Smooth muscle cell of the brain vasculature (primary cell): ENCODE data around the gene CPLX4.

Experiments
- DNase-seq: peaks from one replicate; pipeline ENCODE4 v3.0.0-alpha.2; 2012; ENCODE audit warnings: low read depth, low spot score

CPLX4 gene

GRCh38 chr18:59306640-59307039 lies 11.8 kb downstream of the CPLX4 start:
- DNase-seq = no peak

DNA sequence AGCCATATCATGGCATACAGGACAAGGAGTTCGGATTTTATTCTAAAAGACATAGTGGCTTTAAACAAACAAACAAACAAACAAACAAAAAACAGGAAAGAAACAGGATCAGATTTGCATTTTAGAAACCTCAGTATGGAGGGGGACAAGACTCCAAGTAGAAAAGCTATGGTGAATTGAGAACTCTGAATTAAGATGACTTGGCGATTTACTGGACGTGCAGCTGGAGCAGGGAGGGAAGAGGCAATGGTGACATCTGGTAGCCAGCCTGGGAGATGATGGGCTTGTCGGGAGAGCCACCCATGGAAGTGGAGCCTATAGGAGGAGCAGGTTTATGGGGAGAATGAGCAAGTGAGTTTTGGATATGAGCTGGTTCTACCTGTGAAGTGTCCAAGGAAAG lies 13.2 kb downstream of the CPLX4 start:
- DNase-seq = no peak

- DNase-seq = no peak
Measured at GRCh38 chr18:59303656-59304195, 14.7 kb downstream of the CPLX4 start.

- DNase-seq = no peak
Measured at GRCh38 chr18:59303006-59303405, 15.4 kb downstream of the CPLX4 start.

DNA sequence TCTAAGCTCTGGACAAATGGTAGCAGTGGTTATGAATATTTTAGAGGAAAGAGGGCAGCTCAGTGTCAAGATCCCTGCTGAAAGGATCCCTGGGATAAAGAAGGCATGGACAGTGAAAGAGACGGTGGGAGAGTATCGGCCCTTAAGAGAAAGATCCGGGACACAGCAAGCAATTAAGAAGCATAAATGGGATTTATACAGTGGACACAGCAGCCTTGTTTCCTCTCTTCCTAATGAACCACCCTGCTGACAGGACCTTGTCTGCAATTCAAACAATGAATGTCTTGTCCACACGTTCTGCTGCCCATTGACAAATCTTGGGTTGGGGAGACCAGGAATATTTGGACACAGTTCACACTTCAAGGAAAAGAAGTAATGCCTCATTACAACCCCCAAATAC lies 16.5 kb downstream of the CPLX4 start:
- no peak for DNase-seq

- DNase-seq = no peak
Measured at GRCh38 chr18:59300676-59301285, 17.7 kb downstream of the CPLX4 start.

- DNase-seq = no peak
Measured at GRCh38 chr18:59298871-59299270, 19.6 kb downstream of the CPLX4 start.

GRCh38 chr18:59293317-59293716 lies 25.1 kb downstream of the CPLX4 start:
- DNase-seq = no peak

DNA sequence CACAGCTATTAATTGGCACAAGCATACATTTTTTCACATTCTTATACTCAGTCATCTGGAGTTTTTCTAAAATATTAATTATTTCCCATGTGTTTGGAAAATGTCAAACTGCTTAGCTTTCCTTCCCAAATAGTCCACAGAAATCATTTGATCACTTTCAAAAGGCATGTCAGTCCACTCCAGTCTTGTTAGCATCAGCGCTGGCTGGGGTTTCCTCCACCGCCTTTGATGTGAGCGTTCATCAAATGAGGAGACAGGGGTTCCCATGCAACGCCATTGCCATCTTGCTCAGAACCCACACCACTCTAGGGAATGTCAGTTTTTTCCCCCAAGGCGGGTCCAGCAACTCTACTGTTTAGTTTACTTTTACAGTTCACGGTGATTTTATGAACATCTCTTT lies 32.1 kb downstream of the CPLX4 start:
- no peak for DNase-seq

- no peak for DNase-seq
Measured at GRCh38 chr18:59282341-59282740, 36.1 kb downstream of the CPLX4 start.

- DNase-seq = no peak
Measured at GRCh38 chr18:59279722-59280121, 38.7 kb downstream of the CPLX4 start.

GRCh38 chr18:59279193-59279592 lies 39.3 kb downstream of the CPLX4 start:
- DNase-seq = no peak

- DNase-seq = no peak
Measured at GRCh38 chr18:59278793-59279192, 39.7 kb downstream of the CPLX4 start.

GRCh38 chr18:59276047-59276446 lies 42.4 kb downstream of the CPLX4 start:
- DNase-seq = no peak

- no peak for DNase-seq
Measured at GRCh38 chr18:59275406-59275949, 43.0 kb downstream of the CPLX4 start.

GRCh38 chr18:59274533-59274928 lies 43.9 kb downstream of the CPLX4 start:
- DNase-seq = no peak

DNA sequence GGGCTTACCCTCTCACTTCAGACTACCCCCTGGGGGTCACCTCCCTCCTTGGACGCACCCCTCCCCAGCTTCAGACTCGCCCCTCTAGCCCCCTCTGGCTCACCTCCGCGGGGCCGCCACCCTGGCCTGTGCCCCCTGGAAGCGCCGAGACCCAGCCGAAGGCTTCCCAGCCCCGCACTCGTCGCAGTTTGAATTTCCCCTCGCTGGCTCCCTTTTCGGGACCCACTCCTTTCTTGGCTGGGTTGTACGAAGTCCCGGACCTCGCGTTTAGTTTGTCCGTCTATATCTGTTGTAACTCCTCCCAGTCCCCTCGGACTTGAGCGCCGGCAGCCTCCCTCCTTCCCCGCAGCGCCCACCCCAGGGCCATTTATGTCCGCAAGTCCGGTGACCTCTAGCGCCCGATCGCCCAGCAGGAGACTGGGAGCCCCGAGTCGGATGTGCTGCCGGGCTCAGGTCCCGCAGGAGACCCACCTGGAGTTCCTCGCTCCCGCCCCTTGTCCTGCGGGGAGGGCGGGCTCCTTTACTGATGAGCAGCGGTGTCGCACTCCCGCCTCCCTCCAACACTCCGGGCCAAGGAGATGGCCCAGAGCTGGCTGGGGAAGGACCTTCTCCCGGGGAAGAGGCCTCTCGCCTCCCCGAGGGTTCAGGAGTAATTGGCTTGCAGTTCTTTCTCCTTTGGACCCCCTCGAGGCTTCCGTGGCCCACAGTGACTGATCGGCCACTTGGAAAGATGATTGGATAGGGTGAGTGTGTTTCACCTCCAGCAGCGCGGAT lies 44.5 kb downstream of the CPLX4 start:
- no peak for DNase-seq

GRCh38 chr18:59272891-59273758 lies 45.3 kb downstream of the CPLX4 start, which contains the start of gene RAX:
RAX (minus strand) TSS chr18:59273454; CDS start chr18:59273206, 248 bp downstream.
- no peak for DNase-seq

DNA sequence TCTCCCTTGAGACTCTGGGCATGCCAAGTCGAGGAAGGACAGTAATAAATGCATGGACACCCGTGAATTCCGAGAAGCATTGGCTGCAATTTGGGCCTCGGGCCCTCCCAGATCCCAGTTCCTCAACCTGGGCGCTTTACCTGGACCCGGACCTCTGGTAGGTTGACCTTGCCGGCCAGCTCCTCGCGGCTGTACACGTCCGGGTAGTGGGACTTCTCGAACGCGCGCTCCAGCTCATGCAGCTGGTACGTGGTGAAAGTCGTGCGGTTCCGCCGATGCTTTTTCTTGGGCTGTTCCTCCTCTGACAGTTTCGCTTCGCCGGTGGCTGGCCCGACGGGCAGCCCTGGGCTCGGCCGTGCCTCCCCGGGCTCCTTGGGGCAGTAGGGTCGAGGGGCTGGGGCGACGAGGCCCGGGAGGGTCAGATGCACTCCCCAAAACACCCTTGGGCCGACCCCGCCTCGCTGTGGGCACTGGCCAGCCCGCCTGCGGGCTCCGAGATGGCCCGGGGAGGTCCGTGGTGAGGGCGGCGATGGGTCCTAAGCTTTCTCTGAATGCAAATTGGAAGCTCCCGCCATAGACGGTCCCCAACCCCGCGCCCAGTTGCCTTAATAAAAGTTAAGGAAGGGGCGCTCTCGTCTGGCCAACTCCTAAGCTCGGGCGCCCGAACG lies 46.1 kb downstream of the CPLX4 start:
- no peak for DNase-seq

- no peak for DNase-seq
Measured at GRCh38 chr18:59271606-59272220, 46.7 kb downstream of the CPLX4 start.
